UCSD-AML1 (cell line): ENCODE results near the gene ACOX1.

Experiments
- DNase-seq: peaks from one replicate; lab custom pipeline; 2025; ENCODE audit not compliant: unreplicated experiment; lab: John Stamatoyannopoulos, UW

ACOX1 gene

GRCh38 chr17:75892556-75893224 is 86.3 kb downstream of the ACOX1 start:
- no peak for DNase-seq

GRCh38 chr17:75891605-75892555 is 87.1 kb downstream of the ACOX1 start:
- no peak for DNase-seq
